Loucy (cell line): ENCODE results near the gene ASPG.

Source experiments
- EZH2phosphoT487 ChIP-seq: fragments of 200-600 bp; IDR thresholded peaks from 2 replicates; pipeline ENCODE4 v1.6.1; 2018; ENCODE audit warnings: antibody characterized with exemption, mild to moderate bottlenecking, moderate library complexity, borderline replicate concordance
- TF ChIP-seq, protein P1 (sequence below): fragments of 200-600 bp; sonication (generic); conservative IDR thresholded peaks from 2 replicates; pipeline ENCODE4 v1.5.1; 2014; ENCODE audit warnings: mild to moderate bottlenecking, antibody characterized with exemption, low read length

DNA sequence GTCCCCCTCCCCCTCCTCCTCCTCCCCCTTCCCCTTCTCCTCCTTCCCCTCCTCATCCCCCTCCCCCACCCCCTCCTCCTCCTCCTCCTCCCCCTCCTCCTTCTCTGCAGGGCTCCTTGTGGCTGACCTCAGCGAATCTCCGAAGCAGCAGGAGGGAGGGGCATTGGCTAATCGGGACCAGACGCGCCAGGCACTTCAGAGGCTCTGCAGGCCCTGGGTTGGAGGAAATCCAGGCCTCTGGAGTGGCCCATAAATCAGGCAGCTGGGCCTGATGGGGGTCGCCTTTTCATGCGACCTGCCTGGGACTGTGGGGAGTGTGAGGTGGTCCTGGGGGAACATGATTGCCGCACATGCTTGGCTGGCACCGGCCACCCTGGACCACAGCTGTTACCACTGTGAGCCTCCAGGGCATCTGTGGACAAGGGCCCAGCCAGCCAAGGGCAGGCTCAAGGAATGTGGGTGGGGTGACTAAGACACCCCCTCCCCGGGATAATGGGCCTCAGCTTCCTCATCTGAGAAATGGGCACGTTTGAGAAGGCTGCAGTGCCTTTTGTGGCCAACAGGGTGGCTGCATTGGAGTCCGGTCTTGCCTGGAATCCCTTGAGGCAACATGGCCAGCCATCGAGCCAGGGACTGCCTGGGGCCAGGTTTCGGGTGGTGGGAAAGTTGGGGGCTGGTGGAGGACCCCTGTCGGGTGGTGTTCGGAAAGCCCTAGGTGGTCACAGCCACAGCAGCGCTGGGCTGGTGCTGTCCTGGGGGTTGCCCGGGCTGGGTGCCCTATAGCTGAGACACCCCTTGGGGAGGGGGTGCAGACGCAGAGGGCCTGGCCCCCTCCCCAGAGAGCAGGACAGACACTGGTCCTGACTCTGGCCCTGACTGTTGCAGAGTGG, 64.9 kb downstream of the ASPG start:
- TF ChIP-seq EZH2phosphoT487: no peak
- TF ChIP-seq, protein P1, sequence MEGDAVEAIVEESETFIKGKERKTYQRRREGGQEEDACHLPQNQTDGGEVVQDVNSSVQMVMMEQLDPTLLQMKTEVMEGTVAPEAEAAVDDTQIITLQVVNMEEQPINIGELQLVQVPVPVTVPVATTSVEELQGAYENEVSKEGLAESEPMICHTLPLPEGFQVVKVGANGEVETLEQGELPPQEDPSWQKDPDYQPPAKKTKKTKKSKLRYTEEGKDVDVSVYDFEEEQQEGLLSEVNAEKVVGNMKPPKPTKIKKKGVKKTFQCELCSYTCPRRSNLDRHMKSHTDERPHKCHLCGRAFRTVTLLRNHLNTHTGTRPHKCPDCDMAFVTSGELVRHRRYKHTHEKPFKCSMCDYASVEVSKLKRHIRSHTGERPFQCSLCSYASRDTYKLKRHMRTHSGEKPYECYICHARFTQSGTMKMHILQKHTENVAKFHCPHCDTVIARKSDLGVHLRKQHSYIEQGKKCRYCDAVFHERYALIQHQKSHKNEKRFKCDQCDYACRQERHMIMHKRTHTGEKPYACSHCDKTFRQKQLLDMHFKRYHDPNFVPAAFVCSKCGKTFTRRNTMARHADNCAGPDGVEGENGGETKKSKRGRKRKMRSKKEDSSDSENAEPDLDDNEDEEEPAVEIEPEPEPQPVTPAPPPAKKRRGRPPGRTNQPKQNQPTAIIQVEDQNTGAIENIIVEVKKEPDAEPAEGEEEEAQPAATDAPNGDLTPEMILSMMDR: peak; percentile 40; the same call in 1 of the 2 replicates
